K562 (cell line): ENCODE results near the gene CCDC78. TPM values are rescaled to one million over a fixed set of nuclear protein-coding genes. Genes with fewer than 3 reads are reported as not detected.

Experiments used
- BCOR ChIP-seq: fragments of 450-650 bp; IDR thresholded peaks from 2 replicates; pipeline ENCODE4 v1.6.1; 2016
- CCNT2 ChIP-seq: IDR thresholded peaks from 2 replicates; pipeline ENCODE4 v1.6.1; 2011; ENCODE audit warnings: borderline replicate concordance, low read depth, mild to moderate bottlenecking, moderate library complexity, mixed read lengths, low read length; ENCODE audit not compliant: insufficient read length; ENCODE audit errors: extremely low read depth
- DACH1 ChIP-seq: fragments of 450-650 bp; IDR thresholded peaks from 2 replicates; pipeline ENCODE4 v1.6.1; 2018; ENCODE audit not compliant: partially characterized antibody
- E2F6 ChIP-seq, 2 experiments: IDR thresholded peaks; 2 replicates each; pipeline ENCODE4 v1.6.1; 2011; ENCODE audit warnings: borderline replicate concordance in 1 of 2, control low read depth in 1 of 2, low read depth in 1 of 2, low read length in 1 of 2, mild to moderate bottlenecking in 1 of 2, mixed read lengths in 1 of 2, moderate library complexity in 1 of 2; ENCODE audit not compliant: insufficient read depth in 1 of 2, insufficient read length in 1 of 2, poor library complexity in 1 of 2, severe bottlenecking in 1 of 2; ENCODE audit errors: extremely low read depth in 1 of 2
- ETV6 ChIP-seq, 3 experiments: fragments of 150-350 bp in 1 of 3; sonication (generic) in 1 of 3; formaldehyde crosslinking in 1 of 3; IDR thresholded peaks; 2 replicates each; pipeline versions ENCODE4 v1.6.1 to v1.8.0; 2014 to 2022; ENCODE audit warnings: borderline replicate concordance in 2 of 3, low read depth in 2 of 3, antibody characterized with exemption in 1 of 3, low read length in 1 of 3, mild to moderate bottlenecking in 1 of 3, missing genetic modification reagents in 1 of 3
- FIP1L1 ChIP-seq: fragments of 200-400 bp; formaldehyde crosslinking; IDR thresholded peaks from 2 replicates; pipeline ENCODE4 v1.6.1; 2018; ENCODE audit warnings: mild to moderate bottlenecking, low read depth, low read length; ENCODE audit not compliant: poor library complexity, severe bottlenecking
- KLF16 ChIP-seq: IDR thresholded peaks from 2 replicates; pipeline ENCODE4 v1.6.1; 2016; ENCODE audit warnings: antibody characterized with exemption
- KLF6 ChIP-seq: fragments of 250-450 bp; sonication (Bioruptor Pico); IDR thresholded peaks from 2 replicates; pipeline ENCODE4 v1.4.0; 2020; ENCODE audit warnings: mild to moderate bottlenecking, moderate library complexity, borderline replicate concordance
- NFE2 ChIP-seq: IDR thresholded peaks from 2 replicates; pipeline ENCODE4 v1.6.1; 2014; ENCODE audit warnings: antibody characterized with exemption, low read depth
- RREB1 ChIP-seq: fragments of 250-450 bp; sonication (Bioruptor Pico); IDR thresholded peaks from 2 replicates; pipeline ENCODE4 v1.4.0; 2020
- SP2 ChIP-seq: IDR thresholded peaks from 2 replicates; pipeline ENCODE4 v1.6.1; 2011; ENCODE audit warnings: mild to moderate bottlenecking, low read depth, low read length, moderate library complexity; ENCODE audit not compliant: poor library complexity, severe bottlenecking; ENCODE audit errors: extremely low read depth
- ZBTB33 ChIP-seq: sonication (generic); formaldehyde crosslinking; IDR thresholded peaks from 2 replicates; pipeline ENCODE4 v1.8.1; 2023; ENCODE audit warnings: mild to moderate bottlenecking, missing genetic modification reagents
- ZNF586 ChIP-seq: fragments of 450-650 bp; formaldehyde crosslinking; conservative IDR thresholded peaks from 2 replicates; pipeline ENCODE4 v1.4.0; 2020; ENCODE audit warnings: mild to moderate bottlenecking, moderate library complexity
- polyA plus RNA-seq, 8 experiments: library from polyadenylated mRNA; depleted of rRNA in 4 of 8; stranded (reverse) in 5 of 8; unstranded in 3 of 8; fragments of >200 nt; fragmentation: Nextera tagmentation in 2 of 8; fragmentation: Illumina TruSeq in 1 of 8; extraction: Ambion mirVana in 2 of 8; extraction: Trizol in 1 of 8; gene quantifications; 2 replicates each; pipeline versions ENCODE4 v1.2.1 to v1.2.3, GENCODE V29; 2011 to 2014; ENCODE audit warnings: inconsistent platforms in 1 of 8, missing spikeins in 1 of 8
- total RNA-seq, 7 experiments: library from RNA; depleted of rRNA in 6 of 7; stranded (reverse); fragments of >200 nt in 6 of 7; fragmentation: Illumina TruSeq in 2 of 7; extraction: Trizol in 2 of 7; gene quantifications; 2 replicates each; pipeline versions ENCODE4 v1.2.1 to v1.2.3, GENCODE V29; 2011 to 2021; ENCODE audit warnings: low replicate concordance in 1 of 7
- TF ChIP-seq, protein P1 (sequence below): fragments of 250-450 bp; sonication (Bioruptor Pico); IDR thresholded peaks from 2 replicates; pipeline ENCODE4 v1.8.0; 2022; ENCODE audit warnings: inconsistent platforms

The CCDC78 gene
- total and polyA plus RNA-seq, 9 of the 15 experiments (the other 6 are each of a cell fraction or from before 2014, with no cell fraction given): 0.24 to 17.7 (median 2.9) TPM

- TF ChIP-seq RREB1 (CRISPR knock-in tag): no peak
- TF ChIP-seq KLF6 (CRISPR knock-in tag): no peak
- TF ChIP-seq NFE2: no peak
- no peak for TF ChIP-seq KLF16
- TF ChIP-seq BCOR: peak; percentile 70; the same call in 1 of the 2 replicates
- peak; percentile 77 for TF ChIP-seq ZBTB33 (CRISPR knock-in tag)
- TF ChIP-seq E2F6 (IDR thresholded peaks at IDR 0.05; ENCODE audit: borderline replicate concordance in 1 of 2, extremely low read depth in 1 of 2, insufficient read depth in 1 of 2, insufficient read length in 1 of 2, low read depth in 1 of 2, low read length in 1 of 2, poor library complexity in 1 of 2, severe bottlenecking in 1 of 2): peak; percentile 12 to 57
- TF ChIP-seq, protein P1, sequence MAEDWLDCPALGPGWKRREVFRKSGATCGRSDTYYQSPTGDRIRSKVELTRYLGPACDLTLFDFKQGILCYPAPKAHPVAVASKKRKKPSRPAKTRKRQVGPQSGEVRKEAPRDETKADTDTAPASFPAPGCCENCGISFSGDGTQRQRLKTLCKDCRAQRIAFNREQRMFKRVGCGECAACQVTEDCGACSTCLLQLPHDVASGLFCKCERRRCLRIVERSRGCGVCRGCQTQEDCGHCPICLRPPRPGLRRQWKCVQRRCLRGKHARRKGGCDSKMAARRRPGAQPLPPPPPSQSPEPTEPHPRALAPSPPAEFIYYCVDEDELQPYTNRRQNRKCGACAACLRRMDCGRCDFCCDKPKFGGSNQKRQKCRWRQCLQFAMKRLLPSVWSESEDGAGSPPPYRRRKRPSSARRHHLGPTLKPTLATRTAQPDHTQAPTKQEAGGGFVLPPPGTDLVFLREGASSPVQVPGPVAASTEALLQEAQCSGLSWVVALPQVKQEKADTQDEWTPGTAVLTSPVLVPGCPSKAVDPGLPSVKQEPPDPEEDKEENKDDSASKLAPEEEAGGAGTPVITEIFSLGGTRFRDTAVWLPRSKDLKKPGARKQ (CRISPR knock-in tag): no peak
- TF ChIP-seq FIP1L1: peak; percentile 45
- TF ChIP-seq DACH1: no peak
- no peak for TF ChIP-seq ZNF586 (CRISPR knock-in tag)
- TF ChIP-seq CCNT2: peak; percentile 56
- no peak for TF ChIP-seq ETV6 (IDR thresholded peaks at IDR 0.05; ENCODE audit: borderline replicate concordance in 1 of 2, low read depth in 2 of 2, low read length in 1 of 2)
- TF ChIP-seq ETV6 (CRISPR knock-in tag; IDR thresholded peaks at IDR 0.05; ENCODE audit: borderline replicate concordance): no peak
- TF ChIP-seq SP2: no peak
These were observed at the start of gene CCDC78, which contains the start of gene HAGHL (continued) for GRCh38 chr16:726438-727290.
